Measurements from ENCODE around the gene LETM1. TPM values are rescaled to one million over a fixed set of nuclear protein-coding genes. Genes with fewer than 3 reads are reported as not detected.

Gene LETM1
- polyA plus RNA-seq, 1 experiment: 17.1 TPM

- H3K4me3 ChIP-seq (ENCODE audit: low read depth, low read length): no peak overlapping the region
- H3K27me3 ChIP-seq (ENCODE audit: control insufficient read depth, insufficient read depth, low read length): peaks cover 5% of the 10 kb centered on the region; the same call in 1 of the 2 replicates
- ChIA-PET POLR2A (no interaction called here), CTCF (interaction anchor here (0.6 to 2.7 kb wide), 2 partner anchors 23 to 1144 kb away, joined by 3 to 10 read pairs; no protein-coding TSS in a partner anchor)
- H3K36me3 ChIP-seq (ENCODE audit: control insufficient read depth, insufficient read depth, low read length): no peaks in the 10 kb centered on the region
- no peak for TF ChIP-seq CTCF (IDR thresholded peaks at IDR 0.05; ENCODE audit: insufficient read depth, low read depth, low read length)
- no peak for DNase-seq (ENCODE audit: low read depth)
Observed at GRCh38 chr4:1786544-1787362, 69.2 kb downstream of the LETM1 start.

- no peak for TF ChIP-seq CTCF (IDR thresholded peaks at IDR 0.05; ENCODE audit: insufficient read depth, low read depth, low read length)
Observed at GRCh38 chr4:1785592-1785991, 70.4 kb downstream of the LETM1 start.

GRCh38 chr4:1784789-1785591, 71.0 kb downstream of the LETM1 start:
- no peaks in the 10 kb centered on the region for H3K36me3 ChIP-seq (ENCODE audit: control insufficient read depth, insufficient read depth, low read length)
- POLR2A ChIA-PET: no interaction called here
- no peak for TF ChIP-seq CTCF (IDR thresholded peaks at IDR 0.05; ENCODE audit: insufficient read depth, low read depth, low read length)

More at GRCh38 chr4:1785592-1785991, 70.4 kb downstream of the LETM1 start:
- Histone ChIP-seq H3K4me3 (ENCODE audit: low read depth, low read length) (no peak overlapping the region), H3K27me3 (ENCODE audit: control insufficient read depth, insufficient read depth, low read length) (peaks cover 2% of the 10 kb centered on the region; the same call in 1 of the 2 replicates), H3K36me3 (ENCODE audit: control insufficient read depth, insufficient read depth, low read length) (no peaks in the 10 kb centered on the region)
- no peak for DNase-seq (ENCODE audit: low read depth)
- CTCF ChIA-PET: interaction anchor here (2.7 kb wide), 1 partner anchor 24 kb away, joined by 10 read pairs; no protein-coding TSS in a partner anchor
- POLR2A ChIA-PET: no interaction called here

GRCh38 chr4:1784395-1784788, 71.6 kb downstream of the LETM1 start:
- no peak for DNase-seq (ENCODE audit: low read depth)
- Histone ChIP-seq H3K27me3 (ENCODE audit: control insufficient read depth, insufficient read depth, low read length) (peaks cover 2% of the 10 kb centered on the region; the same call in 1 of the 2 replicates), H3K4me3 (ENCODE audit: low read depth, low read length) (no peak overlapping the region), H3K36me3 (ENCODE audit: control insufficient read depth, insufficient read depth, low read length) (no peaks in the 10 kb centered on the region)
- no peak for TF ChIP-seq CTCF (IDR thresholded peaks at IDR 0.05; ENCODE audit: insufficient read depth, low read depth, low read length)
- ChIA-PET CTCF (interaction anchor here (2.7 kb wide), 1 partner anchor 26 kb away, joined by 10 read pairs; no protein-coding TSS in a partner anchor), POLR2A (no interaction called here)

More at GRCh38 chr4:1784789-1785591, 71.0 kb downstream of the LETM1 start:
- no peak for DNase-seq (ENCODE audit: low read depth)
- CTCF ChIA-PET: interaction anchor here (2.7 kb wide), 1 partner anchor 25 kb away, joined by 10 read pairs; no protein-coding TSS in a partner anchor
- Histone ChIP-seq H3K4me3 (ENCODE audit: low read depth, low read length) (no peak overlapping the region), H3K27me3 (ENCODE audit: control insufficient read depth, insufficient read depth, low read length) (peaks cover 2% of the 10 kb centered on the region; the same call in 1 of the 2 replicates)

- ChIA-PET CTCF (interaction anchor here (2.7 kb wide), 1 partner anchor 26 kb away, joined by 10 read pairs; no protein-coding TSS in a partner anchor), POLR2A (no interaction called here)
- TF ChIP-seq CTCF (IDR thresholded peaks at IDR 0.05; ENCODE audit: insufficient read depth, low read depth, low read length): no peak
- DNase-seq (ENCODE audit: low read depth): no peak
- no peaks in the 10 kb centered on the region for H3K36me3 ChIP-seq (ENCODE audit: control insufficient read depth, insufficient read depth, low read length)
- peaks cover 2% of the 10 kb centered on the region; the same call in 1 of the 2 replicates for H3K27me3 ChIP-seq (ENCODE audit: control insufficient read depth, insufficient read depth, low read length)
- no peak overlapping the region for H3K4me3 ChIP-seq (ENCODE audit: low read depth, low read length)
Observed at GRCh38 chr4:1783970-1784369, 72.0 kb downstream of the LETM1 start.
